GM23338 (cell line): ENCODE results near the gene FRMD4A. TPM values are rescaled to one million over a fixed set of nuclear protein-coding genes. Genes with fewer than 3 reads are reported as not detected.

Source experiments
- ATAC-seq: fragments of 200-7000 bp; cut with Tn5 transposase; 3 replicates; pipeline ENCODE4 v1.9.1; 2020
- DNase-seq: peaks from one replicate; pipeline ENCODE4 v3.0.0-alpha.2; 2015; ENCODE audit warnings: low spot score
- H2AFZ ChIP-seq: fragments of 200-600 bp; sonication (generic); 2 replicates; pipeline ENCODE4 v1.8.0; 2016; ENCODE audit warnings: antibody characterized with exemption, mild to moderate bottlenecking, moderate library complexity
- H3F3A ChIP-seq: fragments of 200-600 bp; sonication (generic); replicated peaks from 2 replicates; pipeline ENCODE4 v1.8.0; 2017; ENCODE audit warnings: antibody characterized with exemption, mixed run types, low read depth
- H3K27ac ChIP-seq: fragments of 200-600 bp; sonication (generic); 2 replicates; pipeline ENCODE4 v1.6.1; 2016; ENCODE audit warnings: low read depth
- H3K27me3 ChIP-seq: fragments of 200-600 bp; sonication (generic); 2 replicates; pipeline ENCODE4 v1.8.0; 2016; ENCODE audit warnings: mild to moderate bottlenecking, mixed run types, moderate library complexity; ENCODE audit not compliant: insufficient read depth
- H3K36me3 ChIP-seq: fragments of 200-600 bp; sonication (generic); 2 replicates; pipeline ENCODE4 v1.8.0; 2016; ENCODE audit warnings: mild to moderate bottlenecking; ENCODE audit not compliant: insufficient read depth
- H3K4me1 ChIP-seq: fragments of 200-600 bp; sonication (generic); 2 replicates; pipeline ENCODE4 v1.8.0; 2016; ENCODE audit warnings: mild to moderate bottlenecking, moderate library complexity; ENCODE audit not compliant: insufficient read depth
- H3K4me2 ChIP-seq: fragments of 200-600 bp; sonication (generic); 2 replicates; pipeline ENCODE4 v1.7.1; 2017; ENCODE audit warnings: mixed run types
- H3K4me3 ChIP-seq: fragments of 200-600 bp; sonication (generic); 2 replicates; pipeline ENCODE4 v1.6.1; 2016; ENCODE audit warnings: mixed run types
- H3K79me2 ChIP-seq: fragments of 200-600 bp; sonication (generic); replicated peaks from 2 replicates; pipeline ENCODE4 v1.8.0; 2017; ENCODE audit warnings: mild to moderate bottlenecking; ENCODE audit not compliant: insufficient read depth
- H3K9me2 ChIP-seq: fragments of 200-600 bp; sonication (generic); 2 replicates; pipeline ENCODE4 v1.8.0; 2017; ENCODE audit not compliant: insufficient read depth
- H4K20me1 ChIP-seq: fragments of 200-600 bp; sonication (generic); replicated peaks from 2 replicates; pipeline ENCODE4 v1.8.0; 2017; ENCODE audit warnings: mild to moderate bottlenecking; ENCODE audit not compliant: insufficient read depth
- H3K27ac Mint-ChIP-seq: 2 replicates; pipeline ENCODE4 v1.8.0; 2020; ENCODE audit warnings: inconsistent platforms, mild to moderate bottlenecking, moderate library complexity, mixed read lengths
- H3K27me3 Mint-ChIP-seq: 3 replicates; pipeline ENCODE4 v1.8.0; 2022; ENCODE audit warnings: low read depth, mild to moderate bottlenecking, moderate library complexity, mixed read lengths, inconsistent platforms; ENCODE audit not compliant: insufficient read depth, poor library complexity
- H3K36me3 Mint-ChIP-seq: 3 replicates; pipeline ENCODE4 v1.8.0; 2021; ENCODE audit warnings: low read depth, mild to moderate bottlenecking, inconsistent platforms, moderate library complexity, mixed read lengths
- H3K4me1 Mint-ChIP-seq: 3 replicates; pipeline ENCODE4 v1.8.0; 2020; ENCODE audit warnings: mild to moderate bottlenecking, inconsistent platforms, mixed read lengths
- H3K4me3 Mint-ChIP-seq: 3 replicates; pipeline ENCODE4 v1.8.0; 2021; ENCODE audit warnings: moderate library complexity, mild to moderate bottlenecking, inconsistent platforms, mixed read lengths
- H3K9me3 Mint-ChIP-seq: 3 replicates; pipeline ENCODE4 v1.8.0; 2020; ENCODE audit warnings: moderate library complexity, mild to moderate bottlenecking, inconsistent platforms, mixed read lengths
- EZH2 ChIP-seq: fragments of 200-600 bp; sonication (generic); IDR thresholded peaks from one replicate; pipeline ENCODE4 v1.8.0; 2017; ENCODE audit warnings: antibody characterized with exemption, mild to moderate bottlenecking, low read depth; ENCODE audit not compliant: unreplicated experiment
- JUNB ChIP-seq: IDR thresholded peaks from one replicate; pipeline ENCODE4 v1.6.1; 2016; ENCODE audit warnings: antibody characterized with exemption; ENCODE audit not compliant: unreplicated experiment
- NANOG ChIP-seq: IDR thresholded peaks from 2 replicates; pipeline ENCODE4 v1.6.1; 2016; ENCODE audit warnings: antibody characterized with exemption, borderline replicate concordance
- STAT1 ChIP-seq: IDR thresholded peaks from one replicate; pipeline ENCODE4 v1.6.1; 2016; ENCODE audit warnings: antibody characterized with exemption; ENCODE audit not compliant: unreplicated experiment
- polyA plus RNA-seq: library from polyadenylated mRNA; unstranded; fragments of >200 nt; fragmentation: Nextera tagmentation; extraction: Ambion mirVana; gene quantifications from 2 replicates; pipeline ENCODE4 v1.2.1, GENCODE V29; 2016
- total RNA-seq: library from RNA; depleted of rRNA; stranded (reverse); fragments of >200 nt; shearing (Covaris generic); gene quantifications from 2 replicates; pipeline ENCODE4 v1.2.3, GENCODE V29; 2014
- TF ChIP-seq, protein P1 (sequence below): fragments of 250-450 bp; sonication (Bioruptor Pico); IDR thresholded peaks from 2 replicates; pipeline ENCODE4 v1.5.0; 2020; ENCODE audit warnings: mild to moderate bottlenecking, moderate library complexity

Gene FRMD4A
- total and polyA plus RNA-seq, 2 experiments from 2014 or later, result 14.0 to 20.1 TPM

DNA sequence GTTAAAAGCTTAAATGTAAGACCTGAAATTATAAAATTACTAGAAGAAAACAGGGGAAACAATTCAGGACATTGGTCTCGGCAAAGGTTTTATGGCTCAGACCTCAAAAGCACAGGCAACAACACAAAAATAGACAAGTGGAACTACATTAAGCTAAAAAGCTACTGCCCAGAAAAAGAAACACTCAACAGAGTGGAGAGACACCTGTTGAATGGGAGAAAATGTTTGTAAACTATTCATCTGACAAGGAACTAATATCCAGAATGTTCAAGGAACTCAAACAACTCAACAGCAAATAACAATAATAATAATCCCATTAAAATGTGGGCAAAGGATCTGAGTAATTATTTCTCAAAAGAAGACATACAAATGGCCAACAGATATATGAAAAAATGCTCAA is 170.4 kb downstream of the FRMD4A start (continued):
- TF ChIP-seq, protein P1, sequence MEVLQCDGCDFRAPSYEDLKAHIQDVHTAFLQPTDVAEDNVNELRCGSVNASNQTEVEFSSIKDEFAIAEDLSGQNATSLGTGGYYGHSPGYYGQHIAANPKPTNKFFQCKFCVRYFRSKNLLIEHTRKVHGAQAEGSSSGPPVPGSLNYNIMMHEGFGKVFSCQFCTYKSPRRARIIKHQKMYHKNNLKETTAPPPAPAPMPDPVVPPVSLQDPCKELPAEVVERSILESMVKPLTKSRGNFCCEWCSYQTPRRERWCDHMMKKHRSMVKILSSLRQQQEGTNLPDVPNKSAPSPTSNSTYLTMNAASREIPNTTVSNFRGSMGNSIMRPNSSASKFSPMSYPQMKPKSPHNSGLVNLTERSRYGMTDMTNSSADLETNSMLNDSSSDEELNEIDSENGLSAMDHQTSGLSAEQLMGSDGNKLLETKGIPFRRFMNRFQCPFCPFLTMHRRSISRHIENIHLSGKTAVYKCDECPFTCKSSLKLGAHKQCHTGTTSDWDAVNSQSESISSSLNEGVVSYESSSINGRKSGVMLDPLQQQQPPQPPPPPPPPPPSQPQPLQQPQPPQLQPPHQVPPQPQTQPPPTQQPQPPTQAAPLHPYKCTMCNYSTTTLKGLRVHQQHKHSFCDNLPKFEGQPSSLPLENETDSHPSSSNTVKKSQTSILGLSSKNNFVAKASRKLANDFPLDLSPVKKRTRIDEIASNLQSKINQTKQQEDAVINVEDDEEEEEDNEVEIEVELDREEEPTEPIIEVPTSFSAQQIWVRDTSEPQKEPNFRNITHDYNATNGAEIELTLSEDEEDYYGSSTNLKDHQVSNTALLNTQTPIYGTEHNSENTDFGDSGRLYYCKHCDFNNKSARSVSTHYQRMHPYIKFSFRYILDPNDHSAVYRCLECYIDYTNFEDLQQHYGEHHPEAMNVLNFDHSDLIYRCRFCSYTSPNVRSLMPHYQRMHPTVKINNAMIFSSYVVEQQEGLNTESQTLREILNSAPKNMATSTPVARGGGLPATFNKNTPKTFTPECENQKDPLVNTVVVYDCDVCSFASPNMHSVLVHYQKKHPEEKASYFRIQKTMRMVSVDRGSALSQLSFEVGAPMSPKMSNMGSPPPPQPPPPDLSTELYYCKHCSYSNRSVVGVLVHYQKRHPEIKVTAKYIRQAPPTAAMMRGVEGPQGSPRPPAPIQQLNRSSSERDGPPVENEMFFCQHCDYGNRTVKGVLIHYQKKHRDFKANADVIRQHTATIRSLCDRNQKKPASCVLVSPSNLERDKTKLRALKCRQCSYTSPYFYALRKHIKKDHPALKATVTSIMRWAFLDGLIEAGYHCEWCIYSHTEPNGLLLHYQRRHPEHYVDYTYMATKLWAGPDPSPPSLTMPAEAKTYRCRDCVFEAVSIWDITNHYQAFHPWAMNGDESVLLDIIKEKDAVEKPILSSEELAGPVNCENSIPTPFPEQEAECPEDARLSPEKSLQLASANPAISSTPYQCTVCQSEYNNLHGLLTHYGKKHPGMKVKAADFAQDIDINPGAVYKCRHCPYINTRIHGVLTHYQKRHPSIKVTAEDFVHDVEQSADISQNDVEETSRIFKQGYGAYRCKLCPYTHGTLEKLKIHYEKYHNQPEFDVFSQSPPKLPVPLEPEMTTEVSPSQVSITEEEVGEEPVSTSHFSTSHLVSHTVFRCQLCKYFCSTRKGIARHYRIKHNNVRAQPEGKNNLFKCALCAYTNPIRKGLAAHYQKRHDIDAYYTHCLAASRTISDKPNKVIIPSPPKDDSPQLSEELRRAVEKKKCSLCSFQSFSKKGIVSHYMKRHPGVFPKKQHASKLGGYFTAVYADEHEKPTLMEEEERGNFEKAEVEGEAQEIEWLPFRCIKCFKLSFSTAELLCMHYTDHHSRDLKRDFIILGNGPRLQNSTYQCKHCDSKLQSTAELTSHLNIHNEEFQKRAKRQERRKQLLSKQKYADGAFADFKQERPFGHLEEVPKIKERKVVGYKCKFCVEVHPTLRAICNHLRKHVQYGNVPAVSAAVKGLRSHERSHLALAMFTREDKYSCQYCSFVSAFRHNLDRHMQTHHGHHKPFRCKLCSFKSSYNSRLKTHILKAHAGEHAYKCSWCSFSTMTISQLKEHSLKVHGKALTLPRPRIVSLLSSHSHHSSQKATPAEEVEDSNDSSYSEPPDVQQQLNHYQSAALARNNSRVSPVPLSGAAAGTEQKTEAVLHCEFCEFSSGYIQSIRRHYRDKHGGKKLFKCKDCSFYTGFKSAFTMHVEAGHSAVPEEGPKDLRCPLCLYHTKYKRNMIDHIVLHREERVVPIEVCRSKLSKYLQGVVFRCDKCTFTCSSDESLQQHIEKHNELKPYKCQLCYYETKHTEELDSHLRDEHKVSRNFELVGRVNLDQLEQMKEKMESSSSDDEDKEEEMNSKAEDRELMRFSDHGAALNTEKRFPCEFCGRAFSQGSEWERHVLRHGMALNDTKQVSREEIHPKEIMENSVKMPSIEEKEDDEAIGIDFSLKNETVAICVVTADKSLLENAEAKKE (CRISPR knock-in tag), result no peak
- no peak for TF ChIP-seq JUNB

DNA sequence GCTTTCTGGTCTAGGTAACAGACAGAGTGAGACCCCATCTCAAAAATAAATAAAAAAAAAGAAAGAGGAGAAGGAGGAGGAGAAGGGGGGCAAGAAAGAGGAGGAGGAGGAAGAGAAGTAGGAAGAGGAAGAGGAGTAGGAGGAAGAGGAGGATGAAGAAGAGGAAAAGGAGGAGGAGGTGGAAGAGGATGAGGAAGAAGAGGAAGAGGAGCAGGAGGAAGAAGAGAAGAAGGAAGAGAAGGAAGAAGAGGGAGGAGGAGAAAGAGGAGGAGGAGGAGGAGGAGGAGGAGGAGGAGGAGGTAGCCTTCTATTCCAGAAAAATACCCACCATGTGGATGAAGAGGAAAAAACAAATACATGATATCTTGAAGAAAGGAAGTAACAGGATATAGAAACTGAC is 172.1 kb downstream of the FRMD4A start:
- no peak for DNase-seq
- no peaks in the 10 kb centered on the region for H3F3A ChIP-seq
- H3K27me3 ChIP-seq, result no peaks in the 10 kb centered on the region
- TF ChIP-seq NANOG, result no peak
- no peak for TF ChIP-seq EZH2
- TF ChIP-seq, protein P1 (CRISPR knock-in tag), result no peak
- TF ChIP-seq STAT1, result no peak
- peaks cover 7% of the 10 kb centered on the region; the same call in 1 of the 2 replicates for H3K9me2 ChIP-seq
- no peak overlapping the region for H3K4me2 ChIP-seq
- Mint-ChIP-seq H3K9me3 (peaks cover 3% of the 10 kb centered on the region; the same call in 1 of the 3 replicates), H3K4me1 (peaks cover 18% of the 10 kb centered on the region), H3K36me3 (no peaks in the 10 kb centered on the region), H3K4me3 (no peak overlapping the region), H3K27me3 (peaks cover 8% of the 10 kb centered on the region), H3K27ac (no peak overlapping the region)
- H3K36me3 ChIP-seq, result no peaks in the 10 kb centered on the region
- H4K20me1 ChIP-seq, result no peaks in the 10 kb centered on the region
- no peak overlapping the region for H3K4me3 ChIP-seq
- no peak overlapping the region for H2AFZ ChIP-seq
- no peak overlapping the region for H3K27ac ChIP-seq
- H3K4me1 ChIP-seq, result peaks cover 15% of the 10 kb centered on the region; the same call in 1 of the 2 replicates
- ATAC-seq, result no peak
- no peaks in the 10 kb centered on the region; the same call in 1 of the 2 replicates for H3K79me2 ChIP-seq
